BE2C (cell line): Measurements from ENCODE around the gene C1orf174.

Source experiments
- DNase-seq: peaks from one replicate; pipeline ENCODE4 v3.0.0-alpha.2; 2020
- H3K27me3 ChIP-seq: fragments of 250-450 bp; sonication (Bioruptor Pico); 2 replicates; pipeline ENCODE4 v1.5.1; 2020; ENCODE audit warnings: mild to moderate bottlenecking
- H3K36me3 ChIP-seq: fragments of 250-450 bp; sonication (Bioruptor Pico); 2 replicates; pipeline ENCODE4 v1.5.1; 2020; ENCODE audit warnings: mild to moderate bottlenecking
- H3K4me1 ChIP-seq: fragments of 250-450 bp; sonication (Bioruptor Pico); 2 replicates; pipeline ENCODE4 v1.5.1; 2020
- H3K4me3 ChIP-seq: 2 replicates; pipeline ENCODE4 v1.5.1; 2011; ENCODE audit warnings: low read depth, low read length
- H3K9me3 ChIP-seq: fragments of 250-450 bp; sonication (Bioruptor Pico); 2 replicates; pipeline ENCODE4 v1.5.1; 2020
- TF ChIP-seq, protein P1 (sequence below): IDR thresholded peaks from 2 replicates; pipeline ENCODE4 v1.5.1; 2012; ENCODE audit warnings: mild to moderate bottlenecking, low read depth, low read length

C1orf174 gene

DNA sequence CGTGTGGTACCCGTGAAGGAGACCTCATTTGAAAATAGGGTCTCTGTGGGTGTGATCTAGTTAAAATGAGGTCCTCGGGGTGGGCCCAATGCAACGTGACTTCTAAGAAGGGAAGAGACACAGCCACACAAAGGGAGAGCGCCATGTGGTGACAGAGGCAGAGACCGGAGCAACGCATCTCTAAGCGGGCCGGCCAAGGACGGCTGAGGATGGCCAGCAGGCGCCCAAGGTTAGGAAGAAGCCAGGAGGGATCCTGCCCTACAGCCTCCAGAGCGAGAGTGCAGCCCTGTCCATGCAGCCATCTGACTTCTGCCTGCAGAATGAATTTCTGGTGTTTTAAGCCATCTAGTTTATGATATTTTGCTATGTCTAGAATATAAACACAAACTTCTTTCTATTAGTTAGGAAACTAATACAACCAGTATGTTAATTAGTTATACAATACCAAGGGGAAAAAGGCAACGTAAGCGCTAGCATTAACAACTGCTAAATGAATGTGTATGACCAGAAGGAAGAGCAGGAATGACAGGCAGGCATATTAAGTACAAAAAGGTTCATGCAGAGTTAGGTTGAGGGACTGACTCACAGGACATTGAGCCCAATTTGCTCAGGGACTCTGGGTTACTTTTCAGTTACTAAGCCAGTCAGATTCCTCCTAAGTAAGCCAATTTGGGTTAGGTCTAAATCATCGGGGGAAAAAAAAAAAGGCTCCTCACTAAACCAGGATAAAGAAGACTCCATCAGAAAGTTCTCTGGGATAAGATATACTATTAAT, 47.2 kb downstream of the C1orf174 start:
- no peaks in the 10 kb centered on the region for H3K4me1 ChIP-seq
- no peak overlapping the region for H3K4me3 ChIP-seq
- no peak for DNase-seq
- no peaks in the 10 kb centered on the region for H3K36me3 ChIP-seq
- no peaks in the 10 kb centered on the region for H3K27me3 ChIP-seq
- H3K9me3 ChIP-seq, result no peaks in the 10 kb centered on the region
- TF ChIP-seq, protein P1, sequence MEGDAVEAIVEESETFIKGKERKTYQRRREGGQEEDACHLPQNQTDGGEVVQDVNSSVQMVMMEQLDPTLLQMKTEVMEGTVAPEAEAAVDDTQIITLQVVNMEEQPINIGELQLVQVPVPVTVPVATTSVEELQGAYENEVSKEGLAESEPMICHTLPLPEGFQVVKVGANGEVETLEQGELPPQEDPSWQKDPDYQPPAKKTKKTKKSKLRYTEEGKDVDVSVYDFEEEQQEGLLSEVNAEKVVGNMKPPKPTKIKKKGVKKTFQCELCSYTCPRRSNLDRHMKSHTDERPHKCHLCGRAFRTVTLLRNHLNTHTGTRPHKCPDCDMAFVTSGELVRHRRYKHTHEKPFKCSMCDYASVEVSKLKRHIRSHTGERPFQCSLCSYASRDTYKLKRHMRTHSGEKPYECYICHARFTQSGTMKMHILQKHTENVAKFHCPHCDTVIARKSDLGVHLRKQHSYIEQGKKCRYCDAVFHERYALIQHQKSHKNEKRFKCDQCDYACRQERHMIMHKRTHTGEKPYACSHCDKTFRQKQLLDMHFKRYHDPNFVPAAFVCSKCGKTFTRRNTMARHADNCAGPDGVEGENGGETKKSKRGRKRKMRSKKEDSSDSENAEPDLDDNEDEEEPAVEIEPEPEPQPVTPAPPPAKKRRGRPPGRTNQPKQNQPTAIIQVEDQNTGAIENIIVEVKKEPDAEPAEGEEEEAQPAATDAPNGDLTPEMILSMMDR, result no peak

DNA sequence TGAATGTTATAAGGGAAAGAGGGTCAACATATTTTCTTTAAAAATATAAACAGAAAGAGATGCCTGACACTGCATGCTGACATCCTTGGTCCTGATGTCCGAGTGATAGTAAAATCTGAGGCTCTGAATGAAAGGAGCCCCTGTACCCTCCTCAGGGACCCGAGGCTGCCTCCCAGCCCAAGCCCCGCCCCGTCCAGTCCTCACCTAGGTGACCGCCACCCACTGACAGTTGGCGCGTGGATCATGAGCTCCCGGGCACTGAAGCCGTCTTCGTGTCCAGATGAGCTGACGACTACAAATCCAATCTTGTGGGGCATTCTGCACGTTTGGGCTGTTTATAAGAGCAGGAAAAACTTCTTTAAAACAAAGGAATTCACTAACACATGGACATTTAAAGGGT, 48.0 kb downstream of the C1orf174 start:
- H3K36me3 ChIP-seq, result no peaks in the 10 kb centered on the region
- no peaks in the 10 kb centered on the region for H3K27me3 ChIP-seq
- H3K4me3 ChIP-seq, result no peak overlapping the region
- no peak for DNase-seq
- TF ChIP-seq, protein P1, result no peak
- H3K9me3 ChIP-seq, result no peaks in the 10 kb centered on the region
- H3K4me1 ChIP-seq, result no peaks in the 10 kb centered on the region

DNA sequence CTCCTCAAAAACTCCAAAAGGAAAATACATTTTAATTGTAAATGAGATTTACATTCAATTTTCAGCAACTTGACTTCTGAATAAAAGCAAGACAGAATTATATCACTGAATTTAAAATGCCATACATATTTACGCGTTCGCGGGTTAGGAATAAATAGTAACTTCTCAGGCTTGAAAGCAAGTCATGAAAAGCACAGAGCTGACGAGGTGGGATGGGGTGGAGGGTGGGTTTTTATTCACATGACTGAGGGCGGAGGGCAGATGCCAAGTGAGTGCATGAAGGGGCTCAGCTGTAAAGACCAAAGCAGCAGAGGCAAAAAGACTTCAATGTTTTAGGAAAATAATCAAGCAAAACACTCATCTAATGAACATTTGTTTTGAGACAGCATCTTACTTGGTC, 48.8 kb downstream of the C1orf174 start:
- H3K4me3 ChIP-seq, result no peak overlapping the region
- TF ChIP-seq, protein P1, result no peak
- H3K36me3 ChIP-seq, result no peaks in the 10 kb centered on the region
- H3K4me1 ChIP-seq, result no peaks in the 10 kb centered on the region
- no peak for DNase-seq
- H3K9me3 ChIP-seq, result no peaks in the 10 kb centered on the region
- H3K27me3 ChIP-seq, result no peaks in the 10 kb centered on the region

DNA sequence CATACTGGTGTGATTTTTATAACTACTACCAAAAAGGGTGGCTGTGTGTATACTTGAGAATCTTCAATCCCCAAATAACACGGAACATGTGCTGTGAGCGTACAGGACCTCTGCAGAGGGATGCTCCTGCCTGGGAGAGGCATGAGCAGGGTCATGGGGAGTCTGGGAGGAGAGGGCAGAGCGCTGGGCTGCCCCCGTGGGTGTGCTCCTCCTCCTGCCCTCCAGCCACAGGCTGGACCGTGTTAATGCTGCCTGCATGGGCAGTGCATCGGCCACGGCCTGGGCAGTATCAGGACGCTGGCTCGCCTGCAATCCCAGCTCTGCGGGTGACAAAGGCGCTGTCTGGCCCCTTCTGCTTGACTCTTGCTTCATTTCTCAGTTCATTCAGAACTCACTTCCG, 49.2 kb downstream of the C1orf174 start:
- H3K27me3 ChIP-seq, result no peaks in the 10 kb centered on the region
- H3K9me3 ChIP-seq, result no peaks in the 10 kb centered on the region
- DNase-seq, result no peak
- H3K4me1 ChIP-seq, result no peaks in the 10 kb centered on the region
- no peaks in the 10 kb centered on the region for H3K36me3 ChIP-seq
- TF ChIP-seq, protein P1, result no peak
- no peak overlapping the region for H3K4me3 ChIP-seq

DNA sequence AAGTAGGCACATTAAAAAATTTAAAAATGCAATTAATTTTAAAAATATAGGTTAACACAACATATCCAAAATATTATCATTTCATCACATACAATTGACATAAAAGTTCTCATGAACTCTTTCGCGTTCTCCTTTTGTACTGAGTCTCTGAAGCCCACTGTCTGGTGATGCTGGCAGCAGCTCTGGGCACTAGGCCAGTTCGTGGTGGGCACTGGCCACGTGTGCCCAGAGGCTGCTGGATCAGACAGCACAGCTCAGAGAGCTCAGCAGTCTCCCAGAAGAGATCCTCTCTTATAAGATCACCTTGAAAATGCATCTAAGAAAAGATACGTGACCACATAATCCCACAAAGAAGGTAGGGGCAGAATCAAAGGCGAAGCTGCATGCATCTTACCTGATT, 53.0 kb downstream of the C1orf174 start:
- no peak for DNase-seq
- H3K27me3 ChIP-seq, result no peaks in the 10 kb centered on the region
- no peak overlapping the region for H3K4me3 ChIP-seq
- no peaks in the 10 kb centered on the region for H3K9me3 ChIP-seq
- no peaks in the 10 kb centered on the region for H3K36me3 ChIP-seq
- TF ChIP-seq, protein P1, result no peak
- no peaks in the 10 kb centered on the region for H3K4me1 ChIP-seq

DNA sequence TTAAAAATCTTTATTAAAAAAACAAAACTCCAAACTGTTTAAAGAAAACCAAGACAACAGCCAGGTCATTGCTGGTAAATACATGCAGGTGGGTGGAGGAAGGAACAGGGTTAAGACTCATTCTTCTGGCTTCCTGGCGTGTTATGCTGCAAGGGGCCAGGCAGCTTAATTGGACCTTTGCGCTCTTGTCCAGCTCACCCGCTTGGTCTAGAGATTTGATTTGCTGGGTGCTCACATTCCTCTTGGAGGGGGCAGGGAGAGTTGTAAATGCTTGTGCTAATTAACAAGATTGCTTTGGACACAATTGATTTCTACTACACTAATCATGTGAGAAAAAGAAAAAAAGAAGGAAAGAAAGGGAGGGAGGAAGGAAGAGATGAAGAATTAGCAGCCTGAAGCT, 53.5 kb downstream of the C1orf174 start:
- Histone ChIP-seq H3K4me3 (no peak overlapping the region), H3K9me3 (no peaks in the 10 kb centered on the region), H3K4me1 (no peaks in the 10 kb centered on the region), H3K36me3 (no peaks in the 10 kb centered on the region), H3K27me3 (no peaks in the 10 kb centered on the region)
- no peak for DNase-seq
- TF ChIP-seq, protein P1, result no peak
